ENCODE measurements around the gene CHPF.

The CHPF gene

GRCh38 chr2:219566640-219567039 lies 23.0 kb upstream of the CHPF start:
- no peak for DNase-seq

DNA sequence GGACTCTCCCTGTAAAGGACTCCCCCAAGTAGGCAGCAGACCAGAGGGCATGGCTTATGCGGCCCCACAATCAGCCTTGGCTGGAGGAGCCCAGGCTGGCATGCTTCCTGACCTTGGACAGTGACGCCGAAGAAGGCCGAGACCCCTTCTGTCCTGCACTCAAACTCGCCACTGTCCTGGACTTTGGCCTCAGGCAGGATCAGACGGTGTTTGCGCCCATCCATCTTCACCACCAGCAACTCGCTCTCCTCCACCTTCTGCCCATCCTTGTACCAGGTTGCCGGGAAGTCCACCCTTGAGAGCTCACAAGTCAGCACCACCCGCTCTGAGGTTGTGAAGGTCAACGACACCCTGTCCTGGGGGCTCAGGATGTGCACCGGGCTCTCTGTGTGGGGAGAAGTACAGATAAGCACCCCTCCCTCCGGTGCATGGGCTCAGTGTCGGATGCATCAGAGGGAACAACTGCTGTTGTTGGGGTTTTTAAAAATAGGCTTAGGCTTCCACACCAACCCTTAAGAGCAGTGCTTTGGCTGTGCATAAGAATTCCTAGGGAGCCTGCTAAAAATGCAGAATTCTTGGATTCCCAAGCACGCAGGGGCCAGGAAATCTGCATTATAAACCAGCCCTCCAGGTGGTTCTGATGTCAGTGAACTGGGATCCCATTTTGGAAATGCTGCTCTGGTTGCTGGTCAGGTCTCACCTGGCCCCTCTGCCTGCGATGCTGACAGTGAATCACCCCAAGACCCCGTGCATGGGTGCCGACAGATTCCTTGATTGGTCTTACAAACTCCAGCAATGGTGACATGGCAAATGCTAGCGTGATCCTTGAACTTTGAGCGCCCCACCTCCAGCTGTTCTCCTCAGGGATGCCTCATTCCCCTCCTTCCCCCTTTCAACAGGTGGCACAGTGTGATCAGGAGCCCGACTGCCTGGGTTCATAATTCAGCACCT lies 21.8 kb upstream of the CHPF start:
- no peak for DNase-seq

- no peak for DNase-seq
Observed at GRCh38 chr2:219563271-219563928, 19.8 kb upstream of the CHPF start.

GRCh38 chr2:219562049-219563020 lies 18.7 kb upstream of the CHPF start:
- DNase-seq, result no peak

GRCh38 chr2:219561179-219562048 lies 17.8 kb upstream of the CHPF start:
- no peak for DNase-seq

- DNase-seq, result no peak
Observed at GRCh38 chr2:219560893-219561178, 17.2 kb upstream of the CHPF start.

- no peak for DNase-seq
Observed at GRCh38 chr2:219560037-219560892, 16.7 kb upstream of the CHPF start.

- no peak for DNase-seq
Observed at GRCh38 chr2:219559156-219559915, 15.7 kb upstream of the CHPF start.

DNA sequence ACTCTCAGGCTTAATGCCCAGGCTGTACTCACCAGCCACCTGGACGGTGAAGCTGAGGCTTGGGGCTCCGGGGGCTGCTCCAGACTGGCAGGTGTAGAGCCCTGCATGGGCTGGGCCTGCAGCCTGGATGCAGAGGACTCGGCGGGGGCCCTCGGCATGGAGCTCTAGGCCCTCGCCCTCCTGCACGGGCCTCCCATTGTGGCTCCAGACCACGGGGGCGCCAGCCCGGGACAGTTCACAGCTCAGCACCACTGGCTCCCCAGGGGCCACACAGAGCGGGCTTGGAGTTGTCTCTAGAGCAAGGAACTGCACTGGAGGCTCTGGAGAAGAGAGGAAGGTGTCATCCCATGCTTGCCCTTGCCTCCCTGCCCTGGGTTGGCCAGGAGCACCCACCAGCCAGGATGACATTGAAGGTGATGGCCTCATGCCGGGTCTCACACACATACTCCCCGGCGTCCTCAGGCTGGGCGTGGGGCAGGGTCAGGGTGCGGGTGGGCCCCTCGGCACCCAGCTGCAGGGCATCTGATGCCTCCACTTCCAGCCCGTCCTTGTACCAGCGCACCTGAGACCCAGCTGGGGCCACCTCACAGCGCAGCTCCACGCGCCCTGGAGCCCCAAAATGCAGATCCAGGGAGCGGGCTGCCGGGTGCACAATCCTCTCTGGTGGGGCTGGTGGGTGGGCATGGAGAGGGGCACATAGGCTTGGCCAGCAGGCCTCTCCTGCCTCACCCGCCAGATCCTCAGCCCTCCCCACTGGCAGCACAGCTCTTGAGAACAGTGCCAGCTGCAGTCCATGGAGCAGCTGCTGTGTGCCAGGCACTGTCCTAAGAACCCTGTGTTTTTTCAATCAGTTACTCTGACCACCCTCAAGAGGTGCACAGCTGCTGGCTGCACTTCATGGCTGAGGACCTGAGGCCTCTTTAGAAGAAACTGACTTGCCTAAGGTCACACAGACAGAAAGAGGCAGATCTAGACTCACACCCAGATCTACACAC lies 14.5 kb upstream of the CHPF start:
- no peak for DNase-seq

DNA sequence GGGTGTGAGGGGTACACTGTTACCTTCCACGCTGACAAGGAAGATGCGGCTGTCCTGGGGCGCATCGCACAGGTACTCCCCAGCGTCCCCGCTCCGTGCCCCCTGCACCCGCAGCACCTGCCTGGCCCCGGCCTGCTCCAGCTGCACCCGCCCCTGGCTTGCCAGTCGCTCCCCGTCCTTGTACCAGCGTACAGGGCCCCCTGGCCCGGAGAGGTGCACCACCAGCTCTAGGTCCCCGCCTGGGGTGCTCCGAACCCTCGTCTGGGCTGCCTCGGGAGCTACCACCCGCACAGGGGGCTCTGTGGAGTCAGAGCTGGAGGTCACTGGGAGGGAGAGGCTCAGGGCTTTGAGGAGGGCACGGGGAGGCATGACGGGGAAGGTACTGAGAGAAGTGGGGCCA lies 13.7 kb upstream of the CHPF start:
- DNase-seq, result no peak

DNA sequence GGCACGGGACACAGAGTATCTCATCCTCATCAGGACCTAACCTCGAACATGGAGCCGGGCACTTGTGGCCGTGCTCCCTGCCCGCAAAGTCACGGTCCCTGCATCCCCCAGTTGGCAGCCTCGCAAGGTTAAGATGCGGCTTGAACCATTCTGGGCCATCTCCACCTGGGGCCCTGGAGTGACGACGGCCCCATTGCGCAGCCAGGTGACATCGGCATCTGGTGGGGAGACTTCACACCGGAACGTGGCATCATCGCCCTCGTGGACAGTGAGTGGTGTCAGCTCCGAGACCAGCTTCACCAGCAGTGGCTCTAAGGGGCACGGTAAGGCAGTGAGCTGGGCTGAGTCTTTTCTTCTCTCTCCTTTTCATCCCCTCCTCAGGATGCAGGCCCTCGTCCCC lies 12.8 kb upstream of the CHPF start:
- no peak for DNase-seq

DNA sequence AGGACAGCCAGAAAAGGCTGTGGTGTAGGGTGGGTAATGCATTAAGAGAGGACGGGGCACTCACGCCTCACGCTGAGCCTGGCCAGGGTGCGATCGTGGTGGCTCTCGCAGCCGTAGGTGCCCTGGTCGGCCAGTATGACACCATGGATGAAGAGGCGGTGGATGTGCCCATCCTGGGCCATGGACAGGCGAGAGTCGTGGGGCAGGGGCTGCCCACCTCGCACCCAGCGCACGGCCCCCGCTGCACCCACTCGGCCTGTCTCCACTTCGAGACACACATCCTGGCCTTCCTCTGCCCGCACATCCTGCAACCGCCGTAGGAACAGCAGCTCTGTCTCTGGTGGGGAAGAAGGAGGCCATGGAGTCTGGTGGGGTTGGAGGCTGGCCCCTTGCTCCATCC lies 12.3 kb upstream of the CHPF start:
- DNase-seq, result no peak

DNA sequence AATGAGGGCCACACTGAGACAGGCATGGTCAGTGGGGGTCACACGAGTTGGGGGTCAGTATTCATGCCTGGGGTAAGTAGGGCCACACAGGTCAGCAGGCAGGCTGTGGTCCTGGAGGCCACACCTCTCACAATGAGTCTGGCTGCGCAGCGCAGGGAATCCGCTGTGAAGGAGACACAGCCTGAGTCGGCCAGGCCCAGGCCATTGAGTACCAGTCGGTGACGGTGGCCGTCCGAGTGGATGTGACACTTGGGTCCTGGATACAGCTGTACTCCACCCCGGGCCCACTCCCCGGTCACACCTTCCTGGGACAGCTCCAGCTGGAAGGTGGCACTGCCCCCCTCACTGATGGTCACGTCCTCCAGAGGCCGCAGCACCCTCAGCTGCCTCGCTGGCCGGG lies 10.7 kb upstream of the CHPF start:
- DNase-seq, result no peak

- no peak for DNase-seq
Observed at GRCh38 chr2:219553463-219553963, 9.9 kb upstream of the CHPF start.

DNA sequence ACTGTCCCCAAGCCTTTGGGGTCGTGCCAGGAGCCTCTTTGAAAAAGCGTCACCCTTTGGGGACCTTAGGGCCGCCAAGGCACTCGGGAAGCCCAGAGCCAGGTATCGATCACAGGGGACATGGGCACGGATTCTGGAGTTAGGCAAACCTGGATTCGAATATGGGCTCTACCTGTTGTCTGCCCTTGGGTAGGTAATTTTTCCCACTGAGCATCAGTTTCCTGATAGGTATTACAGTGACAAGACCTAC lies 9.5 kb upstream of the CHPF start:
- DNase-seq, result no peak

- DNase-seq, result no peak
Observed at GRCh38 chr2:219552382-219553167, 9.0 kb upstream of the CHPF start.

GRCh38 chr2:219551441-219552381 lies 8.1 kb upstream of the CHPF start:
- no peak for DNase-seq

Data from NCI-H2081 treated with DMSO at 0.1 percent for 48 hours (cell line).